ENCODE measurements around the gene MARCHF5. TPM values are rescaled to one million over a fixed set of nuclear protein-coding genes. Genes with fewer than 3 reads are reported as not detected.
A peak's percentile ranks its signal among the peaks of the same experiment; 100 is the strongest.
"Not testable (repeated sequence)": the region's sequence is repeated elsewhere in the genome, so short reads cannot be mapped to it uniquely, and the experiment has no call there.

The MARCHF5 gene
- total RNA-seq, 2 donors from 2014 or later, result 29.7 to 34.2 TPM

DNA sequence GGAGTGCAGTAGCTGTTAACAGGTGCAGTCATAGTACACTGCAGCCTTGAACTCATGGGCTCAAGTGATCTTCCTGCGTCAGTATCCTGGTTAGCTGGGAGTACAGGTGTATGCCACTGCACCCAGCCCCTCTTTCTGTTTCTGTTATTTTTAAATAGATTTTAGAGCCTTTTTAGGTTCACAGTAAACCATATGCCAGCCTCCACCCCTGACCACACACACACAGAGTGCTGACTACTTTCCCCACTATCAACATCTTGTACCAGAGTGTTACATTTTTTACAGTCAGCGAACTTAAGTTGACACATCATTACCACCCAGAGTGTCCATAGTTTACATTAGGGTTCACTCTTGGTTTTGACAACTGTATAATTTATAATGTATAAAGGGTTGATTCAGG is 32.1 kb downstream of the MARCHF5 start:
- no peaks in the 10 kb centered on the region for H3K27me3 Mint-ChIP-seq (ENCODE audit: low read depth)
- ATAC-seq (replicated peaks in 1 of 2), result no peak
- H3K4me1 Mint-ChIP-seq (ENCODE audit: low read depth), result no peaks in the 10 kb centered on the region
- no peak overlapping the region for H3K4me3 Mint-ChIP-seq
- no peaks in the 10 kb centered on the region for H3K9me3 Mint-ChIP-seq
- peaks cover 2 to 6% of the 10 kb centered on the region in 2 donors for H3K36me3 Mint-ChIP-seq (ENCODE audit: insufficient read depth in 2 of 2)
- no peak for DNase-seq
- no peak overlapping the region for H3K27ac Mint-ChIP-seq

DNA sequence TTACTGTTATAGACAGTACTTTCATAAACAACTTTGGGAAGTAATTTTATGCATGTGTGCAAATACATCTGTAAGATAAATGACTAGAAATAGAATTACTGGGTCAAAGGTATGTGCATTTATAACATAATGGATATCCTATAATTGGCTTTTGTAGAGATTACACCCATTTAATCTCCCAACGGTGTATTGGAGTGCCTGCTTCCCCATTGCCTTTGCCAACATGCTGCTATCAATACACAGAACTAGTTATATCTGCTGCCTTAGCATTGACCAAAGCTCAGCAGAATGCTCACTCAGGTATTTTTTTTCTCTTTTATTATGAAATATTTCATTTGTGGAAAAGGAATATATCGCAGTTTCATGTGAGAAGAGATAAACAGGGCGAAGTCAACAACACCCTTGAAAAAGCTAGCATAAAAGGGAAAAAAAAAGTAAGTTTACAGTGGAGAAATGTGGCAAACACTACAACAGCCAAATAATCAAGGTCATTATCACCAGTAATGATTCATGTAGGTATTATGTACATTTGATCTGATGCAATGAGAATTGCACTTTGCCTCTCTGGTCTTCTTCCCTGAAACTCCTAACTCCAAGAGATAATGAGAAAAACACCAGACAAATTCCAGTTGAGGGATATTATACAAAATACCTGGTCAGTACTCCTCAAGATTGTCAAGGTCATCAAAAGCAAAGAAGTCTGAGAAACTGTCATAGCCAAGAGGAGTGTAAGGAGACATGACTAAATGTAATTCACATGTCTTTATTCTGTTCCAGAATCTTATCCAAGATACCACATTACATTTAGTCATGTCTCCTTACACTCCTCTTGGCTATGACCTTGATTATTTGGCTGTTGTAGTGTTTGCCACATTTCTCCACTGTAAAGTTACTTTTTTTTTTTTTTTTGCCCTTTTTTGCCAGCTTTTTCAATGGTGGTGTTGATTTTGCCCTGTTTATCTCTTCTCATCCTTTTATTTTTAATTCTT is 36.8 kb downstream of the MARCHF5 start:
- DNase-seq, result no peak
- Mint-ChIP-seq H3K27me3 (ENCODE audit: low read depth) (no peaks in the 10 kb centered on the region), H3K9me3 (no peaks in the 10 kb centered on the region), H3K27ac (peak overlapping the region; percentile 83), H3K4me1 (ENCODE audit: low read depth) (peaks cover 11% of the 10 kb centered on the region), H3K4me3 (no peak overlapping the region), H3K36me3 (ENCODE audit: insufficient read depth in 2 of 2) (peaks cover 0 to 2% of the 10 kb centered on the region in 2 donors)
- no peak for ATAC-seq (replicated peaks in 1 of 2)

DNA sequence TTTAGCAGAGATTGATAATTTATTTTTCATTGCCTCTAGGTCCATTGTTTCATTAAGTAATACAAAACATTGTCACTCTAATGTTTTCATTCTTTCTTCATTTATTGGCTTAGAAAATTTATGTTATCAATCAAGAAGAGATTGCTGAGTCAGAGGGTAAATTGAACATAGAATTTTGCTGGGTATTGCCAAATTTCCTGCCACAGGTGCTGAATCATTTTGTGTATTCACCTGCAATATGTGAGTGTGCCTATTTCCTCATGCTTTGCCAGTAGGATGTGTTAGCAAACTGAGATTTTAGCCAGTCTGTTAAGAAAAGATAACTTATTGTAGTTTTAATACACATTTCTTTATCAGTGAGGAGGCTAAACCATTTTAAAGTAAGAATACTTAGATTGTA is 38.0 kb downstream of the MARCHF5 start:
- Mint-ChIP-seq H3K36me3 (ENCODE audit: insufficient read depth in 2 of 2) (no peaks in the 10 kb centered on the region), H3K27me3 (ENCODE audit: low read depth) (no peaks in the 10 kb centered on the region), H3K27ac (no peak overlapping the region), H3K4me3 (no peak overlapping the region), H3K9me3 (no peaks in the 10 kb centered on the region), H3K4me1 (ENCODE audit: low read depth) (peaks cover 11% of the 10 kb centered on the region)
- ATAC-seq (replicated peaks in 1 of 2) (no peak), DNase-seq (no peak)

DNA sequence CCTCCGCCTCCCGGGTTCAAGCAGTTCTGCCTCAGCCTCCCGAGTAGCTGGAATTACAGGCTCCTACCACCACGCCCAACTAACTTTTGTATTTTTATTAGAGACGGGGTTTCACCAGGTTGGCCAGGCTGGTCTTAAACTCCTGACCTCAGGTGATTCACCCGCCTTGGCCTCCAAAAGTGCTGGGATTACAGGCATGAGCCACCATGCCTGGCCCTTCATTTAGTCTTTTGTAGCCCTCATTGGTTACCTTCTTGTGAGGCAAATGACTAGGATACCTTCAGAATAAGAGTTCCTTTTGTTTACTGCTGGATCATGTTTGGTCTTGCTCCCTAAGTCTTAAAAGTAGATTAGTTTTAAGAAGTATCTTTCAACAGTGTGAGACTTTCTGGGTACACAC is 39.0 kb downstream of the MARCHF5 start:
- not testable (repeated sequence) for DNase-seq; H3K27ac Mint-ChIP-seq; H3K9me3 Mint-ChIP-seq; H3K4me3 Mint-ChIP-seq; H3K36me3 Mint-ChIP-seq (ENCODE audit: insufficient read depth in 2 of 2); ATAC-seq (replicated peaks in 1 of 2); H3K27me3 Mint-ChIP-seq (ENCODE audit: low read depth)
- H3K4me1 Mint-ChIP-seq (ENCODE audit: low read depth), result peaks cover 11% of the 10 kb centered on the region

DNA sequence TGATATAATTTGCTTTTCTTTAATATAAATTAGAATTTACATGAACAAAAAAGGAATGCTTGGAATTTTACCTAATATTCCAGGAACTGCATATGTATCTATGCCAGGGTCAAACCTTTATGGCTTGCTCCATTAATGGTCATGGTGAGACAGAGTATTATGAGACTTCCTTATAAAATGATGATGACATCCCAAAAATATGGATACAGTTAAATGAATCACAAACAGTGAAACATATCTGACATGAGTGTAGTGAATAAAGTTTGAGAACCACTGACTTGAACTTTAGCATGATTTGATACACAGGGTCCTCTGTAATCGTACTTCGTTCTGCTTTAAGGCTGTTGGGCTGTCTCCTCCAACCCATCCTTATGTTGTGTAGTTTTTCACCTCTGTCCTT is 51.8 kb downstream of the MARCHF5 start:
- H3K4me1 Mint-ChIP-seq (ENCODE audit: low read depth), result no peaks in the 10 kb centered on the region
- DNase-seq (no peak), ATAC-seq (replicated peaks in 1 of 2) (no peak)
- H3K9me3 Mint-ChIP-seq, result no peaks in the 10 kb centered on the region
- H3K27me3 Mint-ChIP-seq (ENCODE audit: low read depth), result no peaks in the 10 kb centered on the region
- H3K4me3 Mint-ChIP-seq, result no peak overlapping the region
- peaks cover 2 to 13% of the 10 kb centered on the region in 2 donors for H3K36me3 Mint-ChIP-seq (ENCODE audit: insufficient read depth in 2 of 2)
- H3K27ac Mint-ChIP-seq, result no peak overlapping the region

DNA sequence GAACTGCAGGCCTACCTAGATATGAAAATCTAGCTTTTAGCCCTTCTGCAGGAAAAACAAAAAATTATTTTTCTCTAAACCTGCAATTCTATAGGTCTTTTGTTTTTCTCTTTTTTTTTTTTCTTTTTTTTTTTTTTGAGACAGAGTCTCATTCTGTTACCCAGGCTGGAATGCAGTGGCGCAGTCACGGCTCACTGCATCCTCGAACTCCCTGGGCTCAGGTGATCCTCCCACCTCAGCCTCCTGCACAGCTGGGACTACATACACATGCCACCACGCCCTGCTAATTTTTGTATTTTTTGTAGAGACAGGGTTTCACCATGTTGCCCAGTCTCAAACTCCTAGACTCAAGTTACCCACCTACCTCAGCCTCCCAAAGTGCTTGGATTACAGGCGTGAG is 54.6 kb downstream of the MARCHF5 start:
- H3K9me3 Mint-ChIP-seq; ATAC-seq (replicated peaks in 1 of 2); DNase-seq; H3K4me1 Mint-ChIP-seq (ENCODE audit: low read depth); H3K4me3 Mint-ChIP-seq; H3K27ac Mint-ChIP-seq; H3K27me3 Mint-ChIP-seq (ENCODE audit: low read depth): not testable (repeated sequence)
- peaks cover 4 to 13% of the 10 kb centered on the region in 2 donors for H3K36me3 Mint-ChIP-seq (ENCODE audit: insufficient read depth in 2 of 2)

DNA sequence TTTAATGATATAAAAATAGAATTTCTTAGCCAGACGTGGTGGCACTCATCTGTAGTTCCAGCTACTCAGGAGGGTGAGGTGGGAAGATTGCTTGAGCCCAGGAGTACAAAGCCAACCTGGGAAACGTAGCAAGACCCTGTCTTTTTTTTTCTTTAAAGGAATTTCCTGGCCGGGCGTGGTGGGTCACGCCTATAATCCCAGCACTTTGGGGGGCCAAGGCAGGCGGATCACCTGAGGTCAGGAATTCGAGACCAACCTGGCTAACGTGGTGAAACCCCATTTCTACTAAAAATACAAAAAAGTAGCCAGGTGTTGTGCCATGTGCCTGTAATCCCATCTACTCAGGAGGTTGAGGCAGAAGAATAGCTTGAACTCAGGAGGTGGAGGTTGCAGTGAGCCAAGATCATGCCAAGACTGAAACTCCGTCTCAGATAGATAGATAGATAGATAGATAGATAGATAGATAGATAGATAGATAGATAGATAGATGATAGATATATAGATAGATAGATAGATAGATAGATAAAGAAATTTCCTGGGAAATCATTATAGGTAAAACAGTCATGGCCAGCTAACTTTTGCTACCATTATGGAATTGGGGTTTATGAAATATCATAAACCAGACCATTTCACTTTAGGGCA is 56.2 kb downstream of the MARCHF5 start:
- not testable (repeated sequence) for H3K4me3 Mint-ChIP-seq; DNase-seq; ATAC-seq (replicated peaks in 1 of 2); H3K27ac Mint-ChIP-seq; H3K27me3 Mint-ChIP-seq (ENCODE audit: low read depth); H3K36me3 Mint-ChIP-seq (ENCODE audit: insufficient read depth in 2 of 2); H3K9me3 Mint-ChIP-seq; H3K4me1 Mint-ChIP-seq (ENCODE audit: low read depth)

DNA sequence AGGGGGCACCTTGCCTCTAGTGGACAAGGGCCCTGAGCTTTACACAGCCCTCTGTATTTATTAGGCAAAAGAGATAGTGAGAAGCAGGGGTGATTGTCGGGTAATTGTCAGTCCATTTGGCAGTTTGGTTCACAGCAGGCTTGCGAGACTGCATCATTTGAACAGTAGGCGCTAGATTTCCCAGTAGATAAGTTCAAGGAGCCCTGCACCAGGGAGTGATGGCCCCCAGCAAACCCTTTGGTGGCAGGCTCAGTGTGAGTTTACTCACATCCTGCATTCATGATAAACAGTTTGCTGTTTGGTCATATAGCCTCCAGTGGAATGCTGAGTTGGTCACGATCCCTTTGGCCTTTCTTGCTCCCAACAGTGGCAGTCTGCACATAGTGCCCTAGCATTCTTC is 59.4 kb downstream of the MARCHF5 start:
- Mint-ChIP-seq H3K9me3 (no peaks in the 10 kb centered on the region), H3K36me3 (ENCODE audit: insufficient read depth in 2 of 2) (peaks cover 0 to 2% of the 10 kb centered on the region in 2 donors), H3K4me1 (ENCODE audit: low read depth) (no peaks in the 10 kb centered on the region), H3K4me3 (no peak overlapping the region), H3K27me3 (ENCODE audit: low read depth) (no peaks in the 10 kb centered on the region), H3K27ac (no peak overlapping the region)
- no peak for ATAC-seq (replicated peaks in 1 of 2)
- no peak for DNase-seq

DNA sequence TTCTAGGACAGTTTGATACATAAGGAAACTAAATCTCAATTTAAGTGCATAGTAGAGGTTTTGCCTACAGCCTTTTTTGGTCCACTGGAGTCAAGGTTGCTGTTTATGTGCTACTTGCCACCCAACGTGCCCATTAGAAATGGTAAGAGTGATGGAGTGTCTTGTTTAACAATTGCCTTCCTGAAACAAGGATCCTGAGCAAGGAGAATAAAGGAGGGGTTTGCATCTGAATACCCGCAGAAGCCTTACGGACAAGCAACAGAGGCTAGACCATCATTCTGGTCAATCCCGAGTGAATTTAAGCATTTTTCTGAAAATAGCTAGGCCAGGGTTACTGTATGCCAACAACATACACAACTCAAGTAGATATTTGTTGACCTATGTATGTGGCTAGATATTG is 63.6 kb downstream of the MARCHF5 start:
- Mint-ChIP-seq H3K27me3 (ENCODE audit: low read depth) (no peaks in the 10 kb centered on the region), H3K4me3 (no peak overlapping the region), H3K36me3 (ENCODE audit: insufficient read depth in 2 of 2) (peaks cover 0 to 2% of the 10 kb centered on the region in 2 donors), H3K9me3 (no peaks in the 10 kb centered on the region), H3K27ac (no peak overlapping the region), H3K4me1 (ENCODE audit: low read depth) (no peaks in the 10 kb centered on the region)
- ATAC-seq (replicated peaks in 1 of 2) (no peak), DNase-seq (no peak)

DNA sequence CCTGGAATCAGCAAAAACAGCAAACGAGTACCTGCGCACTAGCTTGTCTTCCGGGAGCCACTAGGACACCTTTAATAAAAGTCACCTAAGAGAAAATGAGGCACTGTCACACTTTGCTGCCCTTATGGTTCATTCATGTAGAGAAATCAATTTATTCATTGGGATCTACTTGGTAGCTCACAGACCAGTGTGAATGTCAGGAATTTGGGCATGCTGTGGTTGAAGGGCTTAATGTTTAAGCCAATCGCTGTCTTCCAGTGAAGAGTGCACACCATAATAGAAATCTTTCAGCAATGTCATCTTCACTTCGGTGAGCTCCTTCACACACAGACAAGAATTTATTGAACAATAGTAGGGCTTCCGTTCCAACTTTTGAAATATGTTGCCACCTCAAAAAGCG is 65.1 kb downstream of the MARCHF5 start:
- ATAC-seq (replicated peaks in 1 of 2), result no peak
- no peaks in the 10 kb centered on the region for H3K9me3 Mint-ChIP-seq

DNA sequence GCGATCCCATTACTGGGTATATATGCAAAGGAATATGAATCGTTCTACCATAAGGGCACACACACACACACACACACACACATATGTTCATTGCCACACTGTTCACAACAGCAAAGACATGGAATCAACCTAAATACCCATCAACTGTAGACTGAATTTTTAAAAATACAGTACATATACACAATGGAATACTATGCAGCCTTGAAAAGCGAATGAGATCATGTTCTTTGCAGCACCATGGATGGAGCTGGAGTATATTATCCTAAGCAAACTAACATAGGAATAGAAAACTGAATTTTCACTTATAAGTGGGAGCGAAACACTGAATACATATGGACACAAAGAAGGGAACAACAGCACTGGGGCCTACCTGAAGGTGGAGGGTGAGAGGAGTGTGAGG is 72.5 kb downstream of the MARCHF5 start:
- H3K4me1 Mint-ChIP-seq (ENCODE audit: low read depth), result no peaks in the 10 kb centered on the region
- peaks cover 5% of the 10 kb centered on the region for H3K27me3 Mint-ChIP-seq (ENCODE audit: low read depth)
- no peaks in the 10 kb centered on the region for H3K9me3 Mint-ChIP-seq
- no peak overlapping the region for H3K4me3 Mint-ChIP-seq
- no peak overlapping the region for H3K27ac Mint-ChIP-seq
- DNase-seq, result no peak
- ATAC-seq (replicated peaks in 1 of 2), result no peak
- H3K36me3 Mint-ChIP-seq (ENCODE audit: insufficient read depth in 2 of 2), result no peaks in the 10 kb centered on the region

More for the DNA sequence above, 65.1 kb downstream of the MARCHF5 start:
- no peak overlapping the region for H3K27ac Mint-ChIP-seq
- H3K36me3 Mint-ChIP-seq (ENCODE audit: insufficient read depth in 2 of 2), result no peaks in the 10 kb centered on the region
- H3K4me1 Mint-ChIP-seq (ENCODE audit: low read depth), result no peaks in the 10 kb centered on the region
- no peaks in the 10 kb centered on the region for H3K27me3 Mint-ChIP-seq (ENCODE audit: low read depth)
- H3K4me3 Mint-ChIP-seq, result no peak overlapping the region
- no peak for DNase-seq

DNA sequence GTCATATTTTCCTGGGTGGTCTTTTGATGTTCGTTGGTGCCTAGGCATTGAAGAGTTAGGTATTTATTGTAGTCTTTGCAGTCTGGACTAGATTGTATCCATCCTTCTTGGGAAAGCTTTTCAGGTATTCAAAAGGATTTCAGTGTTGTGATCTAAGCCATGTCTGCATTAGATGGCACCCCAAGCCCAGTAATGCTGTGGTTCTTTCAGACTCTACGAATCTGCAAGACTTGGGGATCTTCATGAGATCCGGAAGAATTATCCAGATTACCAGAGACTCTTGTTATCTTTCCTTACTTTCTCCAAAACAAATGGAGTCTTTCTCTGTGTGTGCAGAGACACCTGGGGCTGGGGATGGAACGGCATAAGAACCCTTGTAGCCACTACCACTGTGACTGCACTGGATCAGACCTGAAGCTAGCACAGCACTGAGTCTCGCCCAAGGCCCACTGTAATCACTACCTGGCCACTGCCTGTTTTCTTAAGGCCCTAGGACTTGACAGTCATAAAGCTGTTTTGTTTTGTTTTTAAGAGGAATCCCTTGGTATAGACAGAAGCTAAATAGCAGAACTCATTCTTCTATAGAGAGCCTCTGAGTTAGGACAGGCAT is 75.5 kb downstream of the MARCHF5 start:
- Mint-ChIP-seq H3K36me3 (ENCODE audit: insufficient read depth in 2 of 2) (no peaks in the 10 kb centered on the region), H3K27me3 (ENCODE audit: low read depth) (peaks cover 5% of the 10 kb centered on the region), H3K27ac (no peak overlapping the region), H3K9me3 (no peaks in the 10 kb centered on the region), H3K4me3 (no peak overlapping the region), H3K4me1 (ENCODE audit: low read depth) (no peaks in the 10 kb centered on the region)
- no peak for ATAC-seq (replicated peaks in 1 of 2)
- no peak for DNase-seq

DNA sequence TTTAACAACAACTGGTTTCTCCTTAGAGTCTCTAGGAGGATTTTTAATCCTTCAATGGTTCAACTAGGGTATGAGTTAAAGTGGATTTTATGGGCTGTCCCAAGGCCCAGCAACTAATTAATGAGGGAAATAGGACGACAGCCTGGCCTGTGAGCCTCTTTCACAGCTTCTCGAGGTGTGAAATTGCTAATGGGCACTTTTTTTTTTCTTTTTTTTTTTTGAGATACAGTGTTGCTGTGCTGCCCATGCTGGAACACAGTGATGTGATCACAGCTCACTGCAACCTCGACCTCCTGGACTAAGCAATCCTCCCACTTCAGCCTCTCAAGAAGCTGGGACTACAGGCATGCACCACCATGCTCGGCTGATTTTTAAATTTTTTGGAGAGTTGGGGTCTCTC is 87.0 kb downstream of the MARCHF5 start:
- H3K36me3 Mint-ChIP-seq (ENCODE audit: insufficient read depth in 2 of 2), result no peaks in the 10 kb centered on the region
- H3K27me3 Mint-ChIP-seq (ENCODE audit: low read depth), result peaks cover 8% of the 10 kb centered on the region
- no peaks in the 10 kb centered on the region for H3K4me1 Mint-ChIP-seq (ENCODE audit: low read depth)
- no peak for ATAC-seq (replicated peaks in 1 of 2)
- H3K9me3 Mint-ChIP-seq, result no peaks in the 10 kb centered on the region
- H3K4me3 Mint-ChIP-seq, result no peak overlapping the region
- DNase-seq, result no peak
- H3K27ac Mint-ChIP-seq, result no peak overlapping the region

All from activated T-cell treated with anti-CD3 and anti-CD28 coated beads, Interleukin-2, amount 50 U/mL, for 72 hours (primary cell).